Caki2 (cell line): Measurements from ENCODE around the gene TCF4. TPM values are rescaled to one million over a fixed set of nuclear protein-coding genes. Genes with fewer than 3 reads are reported as not detected.

Source experiments
- DNase-seq: peaks from one replicate; pipeline ENCODE4 v3.0.0-alpha.2; 2015; ENCODE audit warnings: low read depth
- in situ Hi-C: cut with HindIII; loops from 2 replicates; pipeline ENCODE4 v1.10.0; 2016; ENCODE audit warnings: low sequenced_read_pairs, low pct_unique_long_range_greater_than_20kb, mixed read lengths
- total RNA-seq: library from RNA; depleted of rRNA; stranded (reverse); fragments of >200 nt; shearing (Covaris generic); gene quantifications from 2 replicates; pipeline ENCODE4 v1.2.3, GENCODE V29; 2014; ENCODE audit warnings: low replicate concordance

The TCF4 gene
- total RNA-seq, 1 experiment from 2014 or later = 9.5 TPM

- in situ Hi-C loops = no loop called here
- DNase-seq = no peak
These were observed 303.4 kb downstream of the TCF4 start for GRCh38 chr18:55284614-55285013.

GRCh38 chr18:55283309-55283708 is 304.7 kb downstream of the TCF4 start:
- in situ Hi-C loops = no loop called here
- no peak for DNase-seq

- DNase-seq = no peak
- in situ Hi-C loops = no loop called here
These were observed 307.5 kb downstream of the TCF4 start for GRCh38 chr18:55280503-55280902.

GRCh38 chr18:55275039-55275901 is 312.7 kb downstream of the TCF4 start:
- in situ Hi-C loops = no loop called here

GRCh38 chr18:55272510-55273243 is 315.3 kb downstream of the TCF4 start:
- no peak for DNase-seq
- in situ Hi-C loops = no loop called here

More at GRCh38 chr18:55275039-55275901, 312.7 kb downstream of the TCF4 start:
- peak; percentile 26 for DNase-seq

- in situ Hi-C loops = no loop called here
- DNase-seq = no peak
These were observed 318.4 kb downstream of the TCF4 start for GRCh38 chr18:55269622-55270021.

GRCh38 chr18:55268628-55269275 is 319.2 kb downstream of the TCF4 start:
- in situ Hi-C loops = no loop called here

GRCh38 chr18:55268151-55268601 is 319.8 kb downstream of the TCF4 start:
- in situ Hi-C loops = no loop called here
- peak; percentile 3 for DNase-seq

More at GRCh38 chr18:55268628-55269275, 319.2 kb downstream of the TCF4 start:
- DNase-seq = no peak

GRCh38 chr18:55266981-55267380 is 321.0 kb downstream of the TCF4 start:
- no peak for DNase-seq
- in situ Hi-C loops = no loop called here

GRCh38 chr18:55265984-55266383 is 322.0 kb downstream of the TCF4 start:
- no peak for DNase-seq
- in situ Hi-C loops = no loop called here

- in situ Hi-C loops = no loop called here
- no peak for DNase-seq
These were observed 322.8 kb downstream of the TCF4 start for GRCh38 chr18:55265130-55265675.

GRCh38 chr18:55264108-55264507 is 323.9 kb downstream of the TCF4 start:
- in situ Hi-C loops = no loop called here
- DNase-seq = no peak

GRCh38 chr18:55262021-55262560 is 325.9 kb downstream of the TCF4 start:
- in situ Hi-C loops = no loop called here
- no peak for DNase-seq

GRCh38 chr18:55261253-55261652 is 326.7 kb downstream of the TCF4 start:
- in situ Hi-C loops = no loop called here
- no peak for DNase-seq

- no peak for DNase-seq
- in situ Hi-C loops = no loop called here
These were observed 329.9 kb downstream of the TCF4 start for GRCh38 chr18:55258088-55258487.

GRCh38 chr18:55256929-55257289 is 331.1 kb downstream of the TCF4 start:
- in situ Hi-C loops = no loop called here
- no peak for DNase-seq

- peak; percentile 26 for DNase-seq
These were observed 331.6 kb downstream of the TCF4 start for GRCh38 chr18:55256226-55256928.

GRCh38 chr18:55253814-55254213 is 334.2 kb downstream of the TCF4 start:
- DNase-seq = no peak
- in situ Hi-C loops = no loop called here

More at GRCh38 chr18:55256226-55256928, 331.6 kb downstream of the TCF4 start:
- in situ Hi-C loops = no loop called here
